ENCODE measurements around the gene HUWE1.

DNA sequence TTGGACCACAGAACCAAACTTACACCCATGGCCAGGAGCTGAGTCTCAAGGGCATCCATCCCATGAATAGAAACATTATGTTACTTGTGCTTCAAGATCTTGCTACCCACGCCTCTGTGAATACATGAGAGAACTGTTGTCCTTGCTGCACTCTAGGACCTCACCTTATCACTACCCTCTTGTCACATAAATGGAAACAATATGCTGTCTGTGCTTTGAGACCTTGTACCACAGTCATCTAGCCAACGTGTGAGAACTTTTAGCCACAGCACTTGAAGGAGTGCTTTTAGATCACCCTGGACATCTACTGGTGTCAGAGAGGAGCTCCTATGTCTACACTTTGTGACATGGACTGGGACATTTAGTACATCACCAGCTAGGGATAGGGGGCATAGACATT, 30.7 kb upstream of the HUWE1 start:
- TF ChIP-seq, protein P1, sequence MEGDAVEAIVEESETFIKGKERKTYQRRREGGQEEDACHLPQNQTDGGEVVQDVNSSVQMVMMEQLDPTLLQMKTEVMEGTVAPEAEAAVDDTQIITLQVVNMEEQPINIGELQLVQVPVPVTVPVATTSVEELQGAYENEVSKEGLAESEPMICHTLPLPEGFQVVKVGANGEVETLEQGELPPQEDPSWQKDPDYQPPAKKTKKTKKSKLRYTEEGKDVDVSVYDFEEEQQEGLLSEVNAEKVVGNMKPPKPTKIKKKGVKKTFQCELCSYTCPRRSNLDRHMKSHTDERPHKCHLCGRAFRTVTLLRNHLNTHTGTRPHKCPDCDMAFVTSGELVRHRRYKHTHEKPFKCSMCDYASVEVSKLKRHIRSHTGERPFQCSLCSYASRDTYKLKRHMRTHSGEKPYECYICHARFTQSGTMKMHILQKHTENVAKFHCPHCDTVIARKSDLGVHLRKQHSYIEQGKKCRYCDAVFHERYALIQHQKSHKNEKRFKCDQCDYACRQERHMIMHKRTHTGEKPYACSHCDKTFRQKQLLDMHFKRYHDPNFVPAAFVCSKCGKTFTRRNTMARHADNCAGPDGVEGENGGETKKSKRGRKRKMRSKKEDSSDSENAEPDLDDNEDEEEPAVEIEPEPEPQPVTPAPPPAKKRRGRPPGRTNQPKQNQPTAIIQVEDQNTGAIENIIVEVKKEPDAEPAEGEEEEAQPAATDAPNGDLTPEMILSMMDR (IDR thresholded peaks at IDR 0.05): no peak
- no peak for TF ChIP-seq POLR2A (IDR thresholded peaks at IDR 0.05)

Measured in transverse colon (tissue), 3 donors.